Measurements from ENCODE around the gene RERG.

DNA sequence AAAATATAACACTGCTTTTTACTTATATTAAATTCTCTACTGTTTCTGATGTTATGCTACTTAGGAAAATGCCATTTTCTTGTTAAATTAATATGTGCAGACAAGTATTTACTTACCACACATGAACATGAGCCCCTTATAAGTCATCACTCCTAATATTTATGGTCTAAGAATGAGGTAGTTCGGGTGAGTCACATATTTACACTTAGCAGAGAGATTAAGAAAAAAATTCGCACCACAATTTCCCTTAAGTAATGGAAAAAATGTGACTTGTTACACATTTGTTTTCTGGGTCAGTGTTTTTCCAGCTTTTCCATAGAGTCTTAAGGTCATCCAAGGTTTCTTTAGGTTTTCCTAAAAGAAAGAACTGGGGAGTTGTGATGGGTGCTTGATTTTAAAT, 68.3 kb downstream of the RERG start:
- TF ChIP-seq, protein P1, sequence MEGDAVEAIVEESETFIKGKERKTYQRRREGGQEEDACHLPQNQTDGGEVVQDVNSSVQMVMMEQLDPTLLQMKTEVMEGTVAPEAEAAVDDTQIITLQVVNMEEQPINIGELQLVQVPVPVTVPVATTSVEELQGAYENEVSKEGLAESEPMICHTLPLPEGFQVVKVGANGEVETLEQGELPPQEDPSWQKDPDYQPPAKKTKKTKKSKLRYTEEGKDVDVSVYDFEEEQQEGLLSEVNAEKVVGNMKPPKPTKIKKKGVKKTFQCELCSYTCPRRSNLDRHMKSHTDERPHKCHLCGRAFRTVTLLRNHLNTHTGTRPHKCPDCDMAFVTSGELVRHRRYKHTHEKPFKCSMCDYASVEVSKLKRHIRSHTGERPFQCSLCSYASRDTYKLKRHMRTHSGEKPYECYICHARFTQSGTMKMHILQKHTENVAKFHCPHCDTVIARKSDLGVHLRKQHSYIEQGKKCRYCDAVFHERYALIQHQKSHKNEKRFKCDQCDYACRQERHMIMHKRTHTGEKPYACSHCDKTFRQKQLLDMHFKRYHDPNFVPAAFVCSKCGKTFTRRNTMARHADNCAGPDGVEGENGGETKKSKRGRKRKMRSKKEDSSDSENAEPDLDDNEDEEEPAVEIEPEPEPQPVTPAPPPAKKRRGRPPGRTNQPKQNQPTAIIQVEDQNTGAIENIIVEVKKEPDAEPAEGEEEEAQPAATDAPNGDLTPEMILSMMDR (IDR thresholded peaks at IDR 0.05) = no peak
- no peak for TF ChIP-seq POLR2A (IDR thresholded peaks at IDR 0.05)
